HG03196 (cell line): ENCODE data around the gene SRPX2.

Source experiments
- ATAC-seq: cut with Tn5 transposase; IDR thresholded peaks from one replicate; pipeline ENCODE4 v1.9.1; 2021; ENCODE audit not compliant: unreplicated experiment

SRPX2 gene

GRCh38 chrX:100649550-100650356, 5.8 kb downstream of the SRPX2 start:
- ATAC-seq, result no peak

GRCh38 chrX:100650841-100651240, 6.8 kb downstream of the SRPX2 start:
- ATAC-seq, result no peak

DNA sequence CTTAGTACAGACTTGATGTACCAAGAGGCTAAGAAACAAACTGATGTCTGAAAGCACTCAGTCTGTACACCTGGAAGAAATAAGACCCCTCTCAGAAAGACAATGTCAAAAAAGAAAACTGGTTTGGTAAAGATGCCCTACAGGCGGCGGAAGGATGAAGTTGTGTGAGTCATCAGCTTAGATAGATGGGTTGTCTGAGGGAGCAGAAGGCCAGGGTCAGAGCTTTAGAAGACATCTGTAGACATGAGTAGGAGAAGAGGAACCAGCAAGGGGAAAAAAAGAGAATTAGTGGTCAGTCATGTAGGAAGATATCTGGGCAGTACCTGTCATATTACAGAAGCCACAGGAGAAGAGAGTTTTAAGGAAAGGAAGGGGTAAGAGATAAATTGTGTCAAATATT, 8.3 kb downstream of the SRPX2 start:
- ATAC-seq, result no peak

- no peak for ATAC-seq
These were observed 10.3 kb downstream of the SRPX2 start for GRCh38 chrX:100654261-100654660.

GRCh38 chrX:100658941-100659381, 15.0 kb downstream of the SRPX2 start:
- no peak for ATAC-seq

- ATAC-seq, result no peak
These were observed 15.6 kb downstream of the SRPX2 start for GRCh38 chrX:100659431-100660137.

DNA sequence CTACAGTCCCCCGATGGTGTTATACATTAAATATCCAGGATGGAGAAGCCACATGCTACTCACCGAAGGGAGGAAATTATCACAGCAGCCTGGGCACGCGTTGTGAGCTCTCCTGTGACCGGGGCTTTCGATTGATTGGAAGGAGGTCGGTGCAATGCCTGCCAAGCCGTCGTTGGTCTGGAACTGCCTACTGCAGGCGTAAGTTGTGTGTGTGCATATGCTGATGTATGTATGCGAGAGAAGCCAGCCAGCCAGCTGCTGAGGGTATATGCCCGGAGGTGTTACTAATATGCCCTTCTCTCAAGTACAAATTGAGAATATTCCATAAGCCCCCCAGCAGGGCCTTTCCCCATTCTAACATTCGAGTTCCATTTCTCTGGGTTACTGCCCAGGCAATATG, 18.2 kb downstream of the SRPX2 start:
- ATAC-seq, result no peak

DNA sequence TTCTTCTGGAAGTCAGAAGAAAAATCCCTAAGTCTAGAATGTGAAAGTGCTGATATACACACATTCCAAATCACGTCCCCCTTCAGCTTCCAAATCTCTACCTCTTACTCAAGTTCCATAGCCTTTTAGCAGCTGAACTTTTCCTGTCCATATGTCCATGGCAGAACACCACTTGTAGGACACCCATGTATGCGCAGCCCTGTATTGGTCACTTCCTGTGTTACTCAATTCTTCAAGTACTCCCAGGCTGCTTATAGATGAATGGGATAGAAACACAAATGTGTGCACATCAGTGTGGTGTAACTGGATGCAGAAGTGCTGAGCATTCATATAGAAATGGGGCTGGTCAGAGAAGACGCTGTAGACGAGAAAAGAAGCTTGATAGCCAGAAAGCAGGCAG, 18.8 kb downstream of the SRPX2 start:
- no peak for ATAC-seq

DNA sequence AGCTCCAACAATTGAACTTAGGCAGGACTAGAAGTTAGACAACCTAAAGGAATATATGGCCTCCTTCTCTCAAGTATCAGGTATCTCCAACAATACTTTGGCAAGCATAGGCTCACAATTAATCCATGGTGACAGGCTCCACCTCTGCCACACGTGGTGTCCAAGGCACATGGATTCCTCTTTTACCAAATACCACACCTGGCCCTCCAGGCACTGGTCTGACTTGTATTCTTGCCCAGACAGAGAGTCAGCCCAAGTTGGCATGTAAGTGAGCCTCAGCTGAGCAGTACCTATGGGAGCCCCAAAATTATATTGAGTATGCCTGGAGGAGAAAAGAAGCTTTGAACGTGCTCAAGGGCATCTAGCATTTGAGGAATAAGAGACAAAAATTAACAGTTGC, 19.6 kb downstream of the SRPX2 start:
- ATAC-seq, result no peak

- no peak for ATAC-seq
These were observed 29.0 kb downstream of the SRPX2 start for GRCh38 chrX:100672966-100673365.

DNA sequence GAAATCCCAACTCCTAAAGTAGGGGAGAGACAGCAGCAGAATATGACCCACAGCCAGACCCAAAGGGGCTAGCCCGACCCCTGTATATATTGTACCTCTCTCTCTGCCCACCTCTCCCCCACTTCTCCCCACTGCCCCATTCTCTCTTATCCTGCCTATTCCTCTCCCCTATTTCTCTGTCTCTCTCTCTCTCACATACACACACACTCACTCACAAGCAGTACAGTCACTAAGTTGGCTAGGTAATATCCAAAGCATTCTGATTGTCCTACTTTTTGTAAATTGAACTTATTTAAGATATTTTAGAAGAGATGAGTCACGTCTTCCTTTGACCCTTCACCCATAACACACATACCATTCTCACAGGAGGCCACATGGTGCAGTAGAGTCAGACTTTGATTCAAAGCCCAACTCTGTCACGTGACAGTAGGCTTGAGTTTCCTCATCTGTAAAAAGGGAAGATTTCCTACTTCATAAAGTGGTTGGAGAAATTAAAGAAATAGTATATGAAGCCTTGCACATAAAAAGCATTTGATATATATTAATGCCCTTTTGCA, 29.5 kb downstream of the SRPX2 start:
- no peak for ATAC-seq

- ATAC-seq, result peak; percentile 51
These were observed 30.7 kb downstream of the SRPX2 start for GRCh38 chrX:100674705-100675104.

DNA sequence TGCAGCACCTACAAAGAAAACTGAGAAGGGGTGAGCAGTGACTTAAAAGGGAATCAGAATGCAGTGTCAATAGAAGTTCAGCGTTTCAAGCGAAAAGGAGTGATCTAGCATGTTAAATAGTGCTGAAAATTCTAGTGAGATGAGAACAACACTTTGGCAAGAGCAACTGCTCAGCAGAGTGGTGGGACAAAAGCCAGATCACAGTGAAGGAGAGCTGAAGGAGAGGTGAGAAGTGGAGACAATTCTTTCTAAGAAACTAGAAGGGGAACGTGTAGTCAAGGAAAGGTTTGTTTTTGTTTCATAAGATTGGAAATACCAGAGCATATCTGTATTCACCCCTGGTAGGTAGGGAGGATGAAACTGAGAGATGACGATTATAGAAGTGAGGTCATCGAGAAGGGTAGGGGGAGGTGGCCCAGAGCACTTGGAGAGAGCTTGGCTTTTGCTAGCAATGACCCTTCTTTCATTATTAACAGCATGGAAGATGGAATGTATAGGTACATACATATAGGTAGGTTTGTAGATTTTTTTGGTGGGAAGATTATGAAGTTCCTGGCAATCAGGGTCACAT, 33.7 kb downstream of the SRPX2 start:
- ATAC-seq, result no peak

- ATAC-seq, result no peak
These were observed 36.8 kb downstream of the SRPX2 start for GRCh38 chrX:100680756-100681155.

- ATAC-seq, result no peak
These were observed 37.6 kb downstream of the SRPX2 start for GRCh38 chrX:100681599-100681998.

DNA sequence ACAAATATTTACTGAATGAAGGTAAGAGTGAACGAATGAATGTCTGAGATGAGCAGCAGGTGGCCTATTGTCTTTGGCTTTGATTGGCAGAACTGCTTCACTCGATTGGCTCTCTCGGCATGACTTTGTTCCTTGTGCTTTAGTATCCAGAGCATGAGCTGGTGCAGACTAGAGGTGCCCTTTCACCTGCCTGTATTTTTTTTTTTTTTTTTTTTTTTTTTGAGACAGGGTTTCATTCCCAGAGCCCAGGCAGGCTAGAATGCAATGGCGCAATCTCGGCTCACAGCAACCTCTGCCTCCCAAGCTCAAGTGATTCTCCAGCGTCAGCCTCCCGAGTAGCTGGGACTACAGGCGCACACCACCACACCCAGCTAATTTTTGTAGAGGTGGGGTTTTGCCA, 38.9 kb downstream of the SRPX2 start:
- ATAC-seq, result no peak

- ATAC-seq, result peak; percentile 76
These were observed 41.4 kb downstream of the SRPX2 start for GRCh38 chrX:100685284-100685996.

GRCh38 chrX:100685997-100686305, 42.0 kb downstream of the SRPX2 start:
- ATAC-seq, result no peak

GRCh38 chrX:100687128-100687527, 43.1 kb downstream of the SRPX2 start:
- ATAC-seq, result peak; percentile 42

DNA sequence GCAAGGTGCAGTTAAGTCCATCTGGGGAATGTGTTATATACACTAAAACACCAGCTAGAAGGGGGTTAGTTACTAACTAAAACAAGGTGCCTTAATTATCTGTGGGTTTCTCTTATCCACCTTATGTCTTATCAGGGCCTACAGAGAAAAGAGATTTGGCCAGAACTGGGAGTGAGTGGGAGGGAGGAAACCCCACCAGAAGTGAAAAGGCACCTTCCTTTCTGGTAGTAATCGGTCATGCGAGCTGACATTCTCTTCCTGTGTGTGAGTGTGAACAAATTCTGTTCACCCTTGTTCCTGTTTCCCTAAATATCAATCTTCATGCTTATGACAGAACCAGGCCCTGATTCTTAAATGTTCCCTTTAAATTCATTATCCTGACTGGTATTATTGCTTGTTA, 43.5 kb downstream of the SRPX2 start:
- ATAC-seq, result peak; percentile 87

- no peak for ATAC-seq
These were observed 51.3 kb downstream of the SRPX2 start for GRCh38 chrX:100695302-100695701.
